Activated T-cell treated with anti-CD3 and anti-CD28 coated beads for 24 hours (primary cell): Measurements from ENCODE around the gene TRIM29.
"Not testable (repeated sequence)": the region's sequence is repeated elsewhere in the genome, so short reads cannot be mapped to it uniquely, and the experiment has no call there.

Source experiments
- DNase-seq: peaks from one replicate; pipeline ENCODE4 v3.0.0-alpha.2; 2020; ENCODE audit warnings: low read depth

The TRIM29 gene, protein sequence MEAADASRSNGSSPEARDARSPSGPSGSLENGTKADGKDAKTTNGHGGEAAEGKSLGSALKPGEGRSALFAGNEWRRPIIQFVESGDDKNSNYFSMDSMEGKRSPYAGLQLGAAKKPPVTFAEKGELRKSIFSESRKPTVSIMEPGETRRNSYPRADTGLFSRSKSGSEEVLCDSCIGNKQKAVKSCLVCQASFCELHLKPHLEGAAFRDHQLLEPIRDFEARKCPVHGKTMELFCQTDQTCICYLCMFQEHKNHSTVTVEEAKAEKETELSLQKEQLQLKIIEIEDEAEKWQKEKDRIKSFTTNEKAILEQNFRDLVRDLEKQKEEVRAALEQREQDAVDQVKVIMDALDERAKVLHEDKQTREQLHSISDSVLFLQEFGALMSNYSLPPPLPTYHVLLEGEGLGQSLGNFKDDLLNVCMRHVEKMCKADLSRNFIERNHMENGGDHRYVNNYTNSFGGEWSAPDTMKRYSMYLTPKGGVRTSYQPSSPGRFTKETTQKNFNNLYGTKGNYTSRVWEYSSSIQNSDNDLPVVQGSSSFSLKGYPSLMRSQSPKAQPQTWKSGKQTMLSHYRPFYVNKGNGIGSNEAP

DNA sequence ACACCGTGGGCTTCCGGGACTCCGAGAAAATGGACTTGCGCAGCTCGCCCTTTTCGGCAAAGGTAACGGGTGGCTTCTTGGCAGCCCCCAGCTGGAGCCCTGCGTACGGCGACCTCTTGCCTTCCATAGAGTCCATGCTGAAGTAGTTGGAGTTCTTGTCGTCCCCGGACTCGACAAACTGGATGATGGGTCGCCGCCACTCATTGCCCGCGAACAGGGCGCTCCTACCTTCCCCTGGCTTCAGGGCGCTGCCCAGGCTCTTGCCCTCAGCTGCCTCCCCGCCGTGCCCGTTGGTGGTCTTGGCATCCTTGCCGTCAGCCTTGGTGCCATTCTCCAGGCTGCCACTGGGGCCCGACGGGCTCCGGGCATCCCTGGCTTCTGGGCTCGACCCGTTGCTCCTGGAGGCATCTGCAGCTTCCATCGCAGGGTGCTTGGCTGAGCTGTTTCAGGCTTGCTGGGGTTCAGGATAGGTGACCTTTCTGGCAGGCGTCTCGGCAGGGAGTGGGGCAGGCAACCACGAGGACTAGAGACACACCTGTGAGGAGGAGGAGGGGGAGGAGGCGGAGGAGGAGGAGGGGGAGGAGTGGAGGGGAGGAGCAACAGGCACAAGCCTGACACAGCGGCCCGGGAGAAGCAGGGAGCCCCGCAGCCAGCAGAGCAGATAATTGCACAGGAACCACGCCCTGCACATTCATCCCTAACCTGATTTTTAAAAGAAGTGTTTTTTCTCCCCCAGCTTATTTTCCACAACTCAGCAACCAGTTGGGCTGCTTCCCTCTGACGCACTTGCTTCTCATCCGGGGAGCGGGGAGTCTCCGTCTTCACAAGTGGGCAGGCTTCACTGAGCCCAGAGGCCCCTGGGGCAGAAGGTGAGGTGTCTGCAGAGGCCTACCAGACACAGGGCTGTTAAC is at the start of gene TRIM29:
Gene TRIM29, minus strand, starts transcription at position 503 of the 911 bp plus-strand sequence. Its CDS starts 82 bp downstream, at position 421.
- no peak for DNase-seq

DNA sequence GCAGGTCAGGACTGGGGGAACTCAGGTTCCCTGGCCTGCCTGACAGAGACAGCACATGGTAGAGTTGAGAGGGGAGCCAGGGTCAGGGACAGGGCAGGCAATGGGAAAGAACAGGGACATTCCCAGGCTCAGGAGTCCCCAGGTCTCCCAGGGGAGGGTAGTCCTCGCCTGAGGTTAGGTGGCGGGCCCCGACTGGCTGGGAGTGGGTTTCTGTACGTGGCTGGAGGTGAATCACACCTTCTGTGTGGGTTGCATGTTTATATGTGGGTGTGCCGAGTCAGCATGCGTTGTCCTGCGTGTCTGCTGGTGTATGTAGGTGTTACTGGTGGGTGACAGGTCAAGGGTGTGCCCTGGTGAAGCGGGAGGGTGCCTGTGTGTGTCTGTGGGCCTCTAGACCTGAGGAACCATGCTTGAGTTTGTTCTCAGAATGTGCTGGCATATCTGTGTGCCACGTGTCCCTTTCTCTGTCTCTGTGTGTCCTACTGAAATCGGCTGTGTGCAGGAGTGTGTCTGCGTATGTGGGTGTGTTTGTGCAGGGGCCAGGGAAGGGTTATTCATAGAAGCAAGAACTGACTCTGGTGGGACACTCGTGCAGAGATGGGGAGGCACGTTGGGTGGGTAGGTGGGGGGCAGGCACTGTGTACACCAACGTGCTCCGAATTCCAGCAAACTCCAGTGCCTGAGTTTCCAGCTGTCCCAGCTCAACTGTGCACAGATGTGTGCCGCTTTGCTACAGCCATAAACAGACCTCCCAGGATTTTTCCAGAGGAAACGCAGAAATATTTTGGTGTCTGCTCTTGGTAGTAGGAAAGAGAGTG is 49.1 kb upstream of the TRIM29 start:
- no peak for DNase-seq

DNA sequence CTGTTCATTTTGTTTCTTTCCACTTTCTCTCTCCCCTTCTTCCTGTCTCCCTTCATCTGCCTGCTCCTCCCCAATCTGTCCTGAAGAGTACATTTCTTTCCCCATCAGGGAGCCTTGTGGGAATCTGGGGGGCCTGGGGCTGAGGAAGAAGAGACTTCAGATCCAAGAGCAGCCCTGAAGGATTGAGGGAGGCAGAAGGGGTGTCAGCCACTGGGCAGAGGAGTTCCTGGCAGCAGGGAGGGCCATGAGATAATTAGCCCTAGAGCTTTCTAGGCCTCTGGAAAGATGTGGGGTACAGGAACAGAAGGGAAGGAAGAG is 48.5 kb upstream of the TRIM29 start:
- no peak for DNase-seq

DNA sequence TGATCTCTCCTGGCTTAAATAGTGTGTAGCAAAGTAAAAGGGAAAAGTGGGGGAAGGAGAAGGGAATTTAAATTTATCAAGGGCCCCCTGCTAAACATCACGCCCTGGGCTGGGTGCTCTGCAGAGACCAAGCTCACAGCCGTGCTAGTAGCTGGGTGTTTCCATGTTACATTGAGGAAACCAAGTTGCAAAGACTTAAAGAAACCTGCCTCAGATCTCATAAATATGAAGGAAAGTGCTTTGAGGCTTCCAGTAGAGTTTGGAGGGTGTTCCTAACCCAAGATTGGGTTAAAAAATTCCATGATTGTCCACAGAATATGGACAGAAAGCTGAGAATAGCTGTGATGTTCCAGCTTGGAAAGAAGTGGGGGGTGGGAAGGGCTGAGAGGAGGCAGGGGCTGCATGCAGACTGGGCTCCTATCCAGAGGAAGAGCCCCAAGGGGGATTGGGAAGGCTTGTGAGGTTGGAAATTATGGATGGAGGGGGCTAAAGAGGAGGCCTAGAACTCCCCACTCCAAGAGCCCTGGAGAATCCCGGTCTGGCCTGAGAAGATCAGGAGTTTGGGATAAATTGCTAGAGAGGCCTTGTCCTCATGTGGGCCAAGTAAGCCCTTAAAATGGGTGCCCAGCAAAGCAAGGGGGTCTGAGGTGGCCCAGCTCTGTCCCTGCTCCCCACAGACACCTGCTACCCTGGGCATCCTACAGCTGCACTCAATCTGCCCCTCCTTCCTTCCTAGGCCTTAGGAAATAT is 48.0 kb upstream of the TRIM29 start:
- no peak for DNase-seq

DNA sequence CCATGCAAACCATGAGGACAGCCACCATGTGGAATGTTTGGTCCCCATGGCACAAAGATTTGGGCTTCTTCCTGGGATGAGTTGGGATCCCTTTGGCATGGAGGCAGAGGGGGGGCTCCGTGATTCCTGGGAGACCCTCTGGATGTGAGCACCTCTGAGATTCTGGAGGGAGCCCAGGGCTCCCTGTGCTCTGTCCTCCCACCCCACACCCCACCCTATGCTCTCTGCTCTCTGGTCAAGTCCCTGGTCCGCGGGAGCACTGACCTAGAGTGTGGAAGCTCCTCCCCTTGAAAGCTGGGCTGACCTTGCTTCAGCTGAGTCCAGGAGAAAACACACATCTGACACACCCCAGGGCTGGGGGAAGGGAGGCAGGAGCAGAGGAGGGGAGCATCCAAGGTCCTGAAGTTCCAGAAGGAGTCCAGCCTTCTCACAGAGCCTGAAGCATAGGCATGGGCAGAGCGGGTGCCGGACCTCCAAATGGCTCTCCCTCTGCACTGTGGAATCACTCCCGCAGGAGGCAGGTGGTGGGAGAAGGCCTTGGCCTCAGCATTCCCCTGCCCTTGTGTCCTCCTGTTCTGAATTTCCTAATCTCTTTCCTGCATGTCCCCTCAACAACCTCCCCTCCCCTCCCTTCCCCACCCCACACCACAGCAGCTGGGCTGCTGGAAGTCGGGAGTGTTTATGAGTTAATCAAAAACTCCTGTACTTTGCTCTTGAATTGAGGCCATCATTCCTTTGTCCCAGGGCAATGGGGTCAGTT is 47.2 kb upstream of the TRIM29 start:
- DNase-seq = no peak

DNA sequence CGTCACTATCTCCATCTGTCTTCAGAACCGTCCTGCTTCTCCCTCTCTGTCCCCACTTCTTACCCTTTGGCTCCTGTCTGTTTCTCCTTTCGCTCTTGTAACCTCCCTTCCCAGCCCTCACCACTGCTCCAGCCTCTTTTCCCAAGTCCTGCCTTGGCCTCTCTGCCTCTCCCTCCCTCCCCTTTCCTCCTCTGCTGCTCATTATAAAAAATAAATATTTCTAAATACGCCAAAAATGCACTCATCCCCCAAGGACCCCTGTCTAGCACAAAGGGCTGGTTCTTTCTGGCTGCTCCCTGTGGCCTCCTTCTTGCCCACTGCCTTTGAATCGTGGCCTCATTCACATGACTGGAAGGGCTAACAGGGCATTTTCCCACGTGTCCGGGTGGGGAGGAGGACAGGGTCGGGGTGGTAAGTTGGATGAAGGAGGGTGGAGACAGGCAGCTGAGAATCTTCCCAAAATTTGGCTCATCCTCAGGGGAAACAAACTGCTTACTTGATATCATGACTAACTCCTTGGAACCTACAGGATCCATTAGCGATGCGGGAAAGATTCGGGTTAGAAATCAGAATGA is 46.5 kb upstream of the TRIM29 start:
- DNase-seq = no peak

DNA sequence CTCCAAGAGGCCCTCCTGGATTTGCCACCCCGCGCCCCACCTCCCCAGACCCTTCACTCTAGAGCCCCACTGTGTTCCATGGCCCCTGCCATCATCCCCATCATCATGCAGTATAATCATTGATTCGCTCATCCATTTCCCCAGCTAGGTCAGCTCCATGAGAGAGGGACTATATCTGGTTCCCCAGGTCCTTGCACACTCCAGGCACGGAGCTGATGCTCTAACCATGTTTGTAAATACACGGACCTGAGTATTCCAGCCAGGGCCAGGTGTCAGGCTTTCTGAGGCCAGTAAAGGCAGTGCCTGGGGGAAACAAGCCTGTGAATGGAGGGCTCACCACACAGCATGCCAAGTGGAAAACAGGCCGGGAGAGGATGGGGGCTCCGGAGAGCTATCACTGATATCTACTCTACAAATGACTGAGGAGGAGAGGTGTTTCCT is 45.8 kb upstream of the TRIM29 start:
- DNase-seq = no peak

DNA sequence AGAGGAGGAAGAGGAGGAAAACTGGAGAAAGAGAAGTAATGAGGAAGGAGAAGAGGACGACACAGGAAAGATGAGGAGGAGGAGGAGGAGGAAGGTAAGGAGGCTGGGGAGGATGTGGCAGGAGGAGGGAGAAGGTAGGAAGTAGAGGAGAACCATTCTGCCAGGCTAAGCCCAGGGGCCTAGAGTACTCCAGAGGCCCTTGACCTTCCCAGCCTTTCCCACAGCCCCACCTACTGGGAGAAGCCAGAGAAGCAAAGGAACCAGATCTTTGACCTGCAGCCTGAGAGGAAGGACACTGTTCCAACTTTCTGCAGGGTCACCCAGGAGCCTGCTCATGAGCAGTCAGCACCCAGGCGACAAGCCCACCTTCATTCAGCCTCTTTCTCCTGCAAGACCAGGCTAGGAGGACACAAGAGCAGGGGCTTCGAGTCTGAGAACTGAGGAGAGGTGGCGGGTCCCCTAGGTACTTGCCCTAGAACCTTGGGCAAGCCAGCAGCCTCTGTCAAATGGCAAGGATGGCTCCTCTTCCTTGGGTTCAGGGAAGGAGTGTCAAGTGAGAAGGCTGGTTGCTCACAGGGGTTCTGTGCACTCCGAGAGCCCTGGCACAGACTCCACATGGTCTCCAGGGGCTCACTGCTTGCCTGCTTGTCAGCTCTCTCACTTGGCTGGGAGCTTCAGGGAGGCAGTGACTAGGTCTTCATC is 45.0 kb upstream of the TRIM29 start:
- no peak for DNase-seq

DNA sequence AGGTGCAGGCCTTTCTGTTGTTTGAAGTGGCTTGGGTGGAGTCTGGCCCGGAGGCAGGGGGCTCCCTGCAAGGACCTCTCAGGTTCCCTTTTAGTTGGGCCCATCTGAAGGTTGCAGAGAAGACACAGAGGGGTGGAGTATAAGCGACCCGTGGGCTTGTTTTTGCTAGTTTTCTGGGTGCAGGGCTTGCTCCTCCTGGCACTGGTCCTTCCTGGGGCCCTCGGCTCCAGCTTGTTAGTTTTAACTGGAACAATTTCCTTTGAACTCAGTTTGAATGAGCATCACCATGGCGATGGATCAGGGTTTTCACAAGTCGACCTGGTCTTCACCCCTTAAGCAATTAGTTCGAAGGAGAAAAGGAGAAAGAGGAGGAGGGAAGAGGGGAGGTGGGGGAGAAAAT is 44.5 kb upstream of the TRIM29 start:
- DNase-seq = no peak

DNA sequence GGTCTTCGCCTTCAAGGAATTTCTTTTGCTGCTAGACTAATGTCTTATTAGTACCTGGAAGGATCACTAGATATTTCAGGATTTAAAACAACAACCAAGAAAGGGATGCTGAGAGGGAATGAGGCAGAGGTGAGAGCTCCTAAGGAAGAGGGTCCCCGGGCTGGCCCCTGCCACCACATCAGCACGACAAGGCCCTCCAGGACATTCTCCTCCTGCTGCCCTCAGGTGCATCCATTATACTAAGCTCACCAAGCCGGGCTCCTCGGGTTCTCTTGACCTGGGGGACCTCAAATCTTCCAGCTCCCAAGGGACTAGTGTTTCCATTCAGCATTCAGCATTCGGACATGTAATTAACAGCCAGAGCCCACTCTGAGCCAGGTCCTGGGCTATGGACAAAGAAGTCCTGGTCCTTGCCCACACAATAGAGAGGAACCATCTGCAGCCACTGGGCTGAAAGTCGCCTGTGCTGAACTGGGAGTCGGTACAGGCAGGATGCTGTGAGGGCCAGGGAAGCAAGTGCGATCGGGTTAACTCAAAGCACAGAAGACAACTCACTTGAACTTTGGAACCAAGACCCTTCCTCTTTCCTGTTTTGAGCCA is 43.6 kb upstream of the TRIM29 start:
- no peak for DNase-seq

DNA sequence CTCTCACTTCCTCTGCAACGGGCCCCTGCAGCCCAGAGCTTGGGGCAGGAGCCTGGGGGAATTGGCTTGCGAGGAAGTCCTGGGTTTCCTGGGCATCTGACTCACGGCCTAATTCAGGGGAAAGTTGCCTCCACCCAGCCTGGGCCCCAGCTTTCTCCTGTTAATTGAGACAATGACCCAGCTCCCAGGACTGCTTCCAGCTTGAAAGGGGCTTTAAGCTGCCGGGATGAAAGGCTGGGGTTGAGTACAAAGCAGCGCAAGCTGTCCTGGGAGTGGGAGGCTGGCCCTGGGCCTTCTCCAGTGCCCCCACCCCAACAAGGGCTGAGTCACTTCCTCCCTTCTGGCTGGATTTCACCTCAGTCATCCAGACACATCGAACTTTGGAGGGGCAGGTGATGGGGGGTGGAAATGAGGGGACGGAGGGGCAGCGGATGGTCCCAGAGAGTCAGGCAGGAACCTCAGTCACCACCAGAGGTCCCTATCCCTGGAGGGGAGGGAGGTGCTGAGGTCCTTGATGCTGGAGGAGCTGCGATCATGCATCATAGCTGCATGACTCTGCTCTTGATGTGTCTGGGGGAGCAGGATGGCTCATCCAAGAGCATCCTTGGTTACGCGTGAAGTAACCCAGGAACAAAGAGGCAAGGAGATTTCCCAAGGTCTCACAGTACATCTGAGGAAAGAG is 42.8 kb upstream of the TRIM29 start:
- no peak for DNase-seq

DNA sequence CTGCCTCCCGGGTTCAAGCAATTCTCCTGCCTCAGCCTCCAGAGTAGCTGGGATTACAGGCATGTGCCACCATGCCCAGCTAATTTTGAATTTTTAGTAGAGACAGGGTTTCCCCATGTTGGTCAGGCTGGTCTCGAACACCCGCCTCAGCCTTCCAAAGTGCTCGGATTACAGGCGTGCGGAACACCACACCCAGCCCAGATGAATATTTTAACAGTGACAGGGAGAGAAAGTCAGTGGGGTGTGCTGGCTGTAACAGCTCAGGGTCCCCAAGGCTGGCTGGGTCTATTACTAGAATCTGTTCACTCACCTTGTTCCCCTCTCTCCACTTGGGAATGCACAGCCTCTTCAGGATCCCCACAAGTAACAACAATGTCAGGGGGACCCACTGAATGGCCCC is 42.1 kb upstream of the TRIM29 start:
- DNase-seq = not testable (repeated sequence)

DNA sequence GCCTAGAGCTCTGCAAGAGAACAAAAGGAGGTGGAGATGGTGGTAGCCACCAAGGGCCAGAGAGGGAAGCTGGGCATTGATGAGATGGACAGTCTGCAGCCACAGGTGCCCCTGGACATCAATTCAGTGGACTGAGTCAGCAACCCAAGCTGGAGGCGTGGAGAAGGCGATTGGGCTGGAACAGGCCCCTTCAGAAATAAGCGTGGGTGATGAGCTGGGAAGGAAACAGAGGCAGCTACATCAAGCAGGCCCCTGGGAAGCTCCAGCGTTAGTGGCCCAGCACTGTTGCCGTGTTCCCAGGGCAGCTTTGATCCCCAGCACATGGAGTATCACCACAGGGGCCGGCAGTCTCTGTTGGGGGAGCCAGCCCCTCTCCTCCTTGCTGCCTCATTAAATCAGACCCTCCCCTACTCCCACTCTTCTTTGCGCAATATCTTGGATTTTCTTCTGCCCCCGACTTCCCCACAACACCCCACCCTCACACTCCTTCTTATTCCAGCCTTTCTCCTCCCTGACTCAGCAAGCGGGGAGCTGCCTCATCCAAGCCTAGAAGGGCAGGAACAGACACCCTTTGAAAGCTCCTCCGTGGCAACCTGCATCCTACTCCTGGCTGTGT is 41.3 kb upstream of the TRIM29 start:
- DNase-seq = no peak

DNA sequence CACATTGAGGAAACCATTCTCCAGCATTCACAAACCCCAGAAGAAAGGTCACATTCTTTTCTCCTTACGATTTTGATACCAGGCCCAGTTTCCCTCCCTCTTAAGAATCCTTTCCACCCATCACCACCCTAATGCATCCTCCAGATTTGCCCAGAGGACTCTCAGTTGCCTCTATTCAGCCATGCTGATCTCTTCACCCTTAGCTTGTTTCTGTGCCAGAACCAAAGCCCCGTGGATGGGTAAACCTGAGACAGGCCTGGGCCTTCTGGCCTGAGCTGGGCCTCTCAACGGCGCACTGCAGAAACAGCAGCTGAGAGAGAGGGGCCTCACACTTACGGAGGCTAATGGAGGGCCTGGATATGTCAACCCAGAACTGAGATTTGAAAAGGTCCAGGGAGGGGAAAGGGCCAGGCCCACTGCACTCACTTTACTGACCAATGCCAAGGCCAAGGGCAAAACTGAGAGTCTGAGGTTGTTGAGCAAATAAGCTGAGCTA is 40.7 kb upstream of the TRIM29 start:
- no peak for DNase-seq

DNA sequence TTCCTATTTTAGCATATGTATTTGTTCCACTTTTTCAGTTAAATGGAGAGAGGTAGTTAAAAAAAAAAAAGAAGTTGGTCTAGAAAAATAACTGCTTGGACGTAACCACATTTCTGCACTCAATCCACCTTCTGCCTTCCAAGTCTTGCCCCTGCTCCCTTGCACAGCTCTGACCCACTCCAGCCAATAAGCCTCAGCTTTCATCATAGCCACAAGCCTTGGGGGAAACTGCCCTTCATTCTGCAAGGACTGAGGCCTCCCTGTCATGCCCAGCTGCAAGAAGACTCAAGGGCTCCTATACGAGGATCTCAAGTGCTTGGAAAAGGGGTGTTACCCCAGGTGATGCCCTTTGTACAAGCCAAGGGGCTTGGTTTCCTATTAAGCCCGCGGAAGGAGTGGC is 37.0 kb upstream of the TRIM29 start:
- DNase-seq = no peak

DNA sequence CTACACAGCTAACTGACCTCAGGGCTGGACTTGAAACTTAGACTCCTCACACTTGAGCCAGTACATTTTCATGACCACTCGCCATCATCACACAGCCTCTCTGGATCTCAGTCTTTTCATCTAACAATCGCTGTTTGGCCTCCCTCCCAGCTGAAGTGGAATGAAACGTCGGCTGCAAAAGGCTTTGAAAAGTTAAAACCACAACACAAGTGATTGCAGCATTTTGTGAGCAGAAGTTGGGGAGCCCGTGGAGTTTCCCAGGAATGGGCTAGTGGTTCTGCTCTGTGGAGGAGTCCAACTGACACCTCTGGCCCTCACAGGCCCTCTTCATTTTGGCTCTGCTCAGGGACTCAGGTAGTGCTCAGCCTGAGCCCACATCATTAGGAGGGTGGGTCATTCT is 35.9 kb upstream of the TRIM29 start:
- DNase-seq = no peak

DNA sequence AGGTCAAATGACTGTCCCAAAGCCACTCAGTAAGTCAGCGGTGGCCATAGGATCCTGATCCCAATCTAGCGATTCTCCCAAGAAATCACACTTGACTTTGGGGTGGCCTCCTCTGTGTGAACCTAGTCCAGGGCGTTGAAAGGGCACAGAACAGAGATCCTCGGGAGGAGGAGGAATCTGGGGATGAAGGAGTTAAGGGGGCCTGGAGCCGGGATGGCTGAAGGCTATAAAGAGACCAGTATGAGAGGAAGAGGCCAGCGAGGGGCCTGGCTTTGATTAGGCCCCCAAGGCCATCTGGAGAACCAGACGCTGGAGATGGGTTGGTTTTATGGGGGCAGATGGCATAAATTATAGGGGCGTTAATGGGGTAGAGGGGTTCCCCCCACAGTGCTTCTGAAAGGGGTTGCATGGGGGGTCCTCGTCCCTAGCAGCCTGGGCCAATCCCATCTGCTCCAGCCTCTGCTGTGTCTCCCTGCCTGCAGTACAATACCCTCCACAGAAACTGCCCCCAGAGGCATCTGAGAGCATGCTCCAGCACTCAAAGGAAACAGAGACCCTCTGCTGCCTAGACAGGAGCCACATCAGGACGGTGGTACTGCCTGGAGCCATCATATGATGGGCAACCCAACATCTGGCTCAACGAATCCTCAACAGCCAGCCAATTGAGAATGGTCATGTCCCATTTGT is 35.2 kb upstream of the TRIM29 start:
- no peak for DNase-seq
